ENCODE measurements around the gene GPR3. TPM values are rescaled to one million over a fixed set of nuclear protein-coding genes. Genes with fewer than 3 reads are reported as not detected.

The GPR3 gene
- total RNA-seq, 1 experiment from 2014 or later: 4.7 TPM

DNA sequence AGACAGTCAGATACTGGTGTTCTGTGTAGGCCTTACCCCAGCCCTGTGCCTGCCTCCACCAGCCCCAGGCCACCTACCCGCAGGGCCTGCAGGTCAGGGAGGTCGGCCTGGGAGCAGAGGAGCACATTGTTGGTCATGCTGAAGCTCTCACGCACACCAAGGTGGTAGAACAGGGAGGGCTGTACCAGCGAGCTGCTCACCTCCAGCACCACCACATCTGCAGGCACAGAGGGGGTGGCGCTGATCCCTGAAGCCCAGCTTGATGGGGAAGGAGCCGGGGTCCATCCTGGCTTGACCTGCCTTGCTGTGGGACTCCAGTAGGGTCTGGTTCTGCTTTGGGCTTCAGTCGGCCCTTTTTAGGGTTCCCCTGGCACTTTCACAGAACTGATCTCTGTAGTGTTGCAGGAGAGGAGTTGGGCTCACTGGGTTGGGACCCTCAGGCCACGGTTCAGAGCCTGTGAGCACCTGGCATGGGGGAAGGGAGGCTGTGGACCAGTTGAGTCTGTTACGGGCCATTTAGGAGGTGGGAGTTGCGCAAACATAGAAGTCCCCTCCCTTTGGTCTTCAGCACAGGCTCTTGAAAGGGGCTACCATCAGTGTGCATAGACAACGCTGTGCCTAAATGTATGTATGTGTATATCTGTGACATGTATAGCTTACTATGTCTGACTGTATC lies 27.6 kb upstream of the GPR3 start:
- Histone ChIP-seq H2AFZ (ENCODE audit: low read length) (peak overlapping the region; percentile 90), H3K4me1 (ENCODE audit: insufficient read depth, low read length) (peaks cover 13% of the 10 kb centered on the region), H3K9me2 (replicated peaks; ENCODE audit: low read length) (no peaks in the 10 kb centered on the region), H3K27ac (ENCODE audit: low read length) (no peak overlapping the region), H3K4me3 (ENCODE audit: low read length) (peak overlapping the region; percentile 89), H3K36me3 (ENCODE audit: low read depth, low read length) (no peaks in the 10 kb centered on the region; the same call in 1 of the 2 replicates), H3K9me3 (ENCODE audit: low read length) (no peaks in the 10 kb centered on the region), H3K4me2 (ENCODE audit: low read length) (peak overlapping the region; percentile 97), H4K20me1 (ENCODE audit: low read length) (no peaks in the 10 kb centered on the region), H3K27me3 (ENCODE audit: low read length) (no peaks in the 10 kb centered on the region), H3K79me2 (ENCODE audit: low read length) (peaks cover 10% of the 10 kb centered on the region), H3F3A (ENCODE audit: low read length, unreplicated experiment) (no peaks in the 10 kb centered on the region), H3K9ac (ENCODE audit: low read length) (no peak overlapping the region)
- ChIA-PET POLR2A (ENCODE audit: unreplicated experiment) (interaction anchor here (0.6 kb wide), 2 partner anchors 206 to 1141 kb away, joined by 3 read pairs; partner anchors contain the start of gene RCC1), CTCF (interaction anchor here (2.5 kb wide), 1 partner anchor 65 kb away, joined by 11 read pairs; no protein-coding TSS in a partner anchor)
- TSS peak; percentile 72 for BruUV-seq (replicated peaks)
- DNase-seq (no peak), ATAC-seq (no peak)
- TF ChIP-seq CTCF (conservative IDR thresholded peaks at IDR 0.05; ENCODE audit: low read depth, low read length) (no peak), EZH2 (IDR thresholded peaks at IDR 0.05; ENCODE audit: low read length, unreplicated experiment) (no peak), EZH2phosphoT487 (IDR thresholded peaks at IDR 0.05; ENCODE audit: borderline replicate concordance, low read length) (no peak)
- intact Hi-C loops (cut with micrococcal nuclease): loop anchor here (2.0 kb wide), 1 partner anchor 24 kb away; no protein-coding TSS in a partner anchor

- Histone ChIP-seq H3K9me2 (replicated peaks; ENCODE audit: low read length) (no peaks in the 10 kb centered on the region), H3K27me3 (ENCODE audit: low read length) (no peaks in the 10 kb centered on the region), H3K4me3 (ENCODE audit: low read length) (peak overlapping the region; percentile 89), H3F3A (ENCODE audit: low read length, unreplicated experiment) (no peaks in the 10 kb centered on the region), H3K9ac (ENCODE audit: low read length) (peak overlapping the region; percentile 93), H3K27ac (ENCODE audit: low read length) (peak overlapping the region; percentile 55), H3K9me3 (ENCODE audit: low read length) (no peaks in the 10 kb centered on the region), H3K36me3 (ENCODE audit: low read depth, low read length) (no peaks in the 10 kb centered on the region), H3K79me2 (ENCODE audit: low read length) (peaks cover 10% of the 10 kb centered on the region), H2AFZ (ENCODE audit: low read length) (peak overlapping the region; percentile 90), H3K4me2 (ENCODE audit: low read length) (peak overlapping the region; percentile 97), H4K20me1 (ENCODE audit: low read length) (no peaks in the 10 kb centered on the region), H3K4me1 (ENCODE audit: insufficient read depth, low read length) (peaks cover 13% of the 10 kb centered on the region)
- ChIA-PET POLR2A (ENCODE audit: unreplicated experiment) (interaction anchor here (0.6 kb wide), 3 partner anchors 23 to 1140 kb away, joined by 3 to 21 read pairs (median 3); partner anchors contain the start of gene RCC1), CTCF (interaction anchor here (0.5 to 2.5 kb wide), 5 partner anchors 30 to 398 kb away, joined by 5 to 16 read pairs (median 11); no protein-coding TSS in a partner anchor)
- ATAC-seq (peak; percentile 61), DNase-seq (peak; percentile 79)
- intact Hi-C loops (cut with micrococcal nuclease): loop anchor here (2.0 kb wide), 2 partner anchors 23 to 43 kb away; partner anchors contain the start of gene TMEM222
- no TSS peak for BruUV-seq (replicated peaks)
- no peak for TF ChIP-seq EZH2 (IDR thresholded peaks at IDR 0.05; ENCODE audit: low read length, unreplicated experiment)
- no peak for TF ChIP-seq EZH2phosphoT487 (IDR thresholded peaks at IDR 0.05; ENCODE audit: borderline replicate concordance, low read length)
- TF ChIP-seq CTCF (conservative IDR thresholded peaks at IDR 0.05; ENCODE audit: low read depth, low read length): no peak
These were observed 26.9 kb upstream of the GPR3 start for GRCh38 chr1:27365372-27366112.

Data from PC-3 (cell line).